Osteoblast (primary cell): ENCODE data around the gene ZNF766. TPM values are rescaled to one million over a fixed set of nuclear protein-coding genes. Genes with fewer than 3 reads are reported as not detected.

Experiments
- DNase-seq: peaks from one replicate; pipeline ENCODE4 v3.0.0; 2011; ENCODE audit warnings: low spot score, mixed read lengths; ENCODE audit not compliant: insufficient read length; ENCODE audit errors: missing footprints
- H2AFZ ChIP-seq: 2 replicates; pipeline ENCODE4 v1.6.0; 2011; ENCODE audit warnings: mild to moderate bottlenecking, low read length
- H3K27ac ChIP-seq: 2 replicates; pipeline ENCODE4 v1.5.1; 2011; ENCODE audit warnings: mild to moderate bottlenecking, low read depth, low read length, moderate library complexity
- H3K27me3 ChIP-seq: 2 replicates; pipeline ENCODE4 v1.6.0; 2012; ENCODE audit warnings: mild to moderate bottlenecking, control low read depth, inconsistent platforms, low read length, moderate library complexity; ENCODE audit not compliant: insufficient read depth
- H3K36me3 ChIP-seq: 2 replicates; pipeline ENCODE4 v1.5.1; 2011; ENCODE audit warnings: mild to moderate bottlenecking, low read length, control low read depth, moderate library complexity; ENCODE audit not compliant: insufficient read depth
- H3K4me1 ChIP-seq: 2 replicates; pipeline ENCODE4 v1.5.1; 2011; ENCODE audit warnings: mild to moderate bottlenecking, low read length, control low read depth, moderate library complexity; ENCODE audit not compliant: insufficient read depth
- H3K4me2 ChIP-seq: 2 replicates; pipeline ENCODE4 v1.6.0; 2011; ENCODE audit warnings: mild to moderate bottlenecking, low read length; ENCODE audit not compliant: insufficient read depth
- H3K4me3 ChIP-seq: fragments of 200-600 bp; sonication (generic); 3 replicates; pipeline ENCODE4 v1.5.1; 2012; ENCODE audit warnings: mild to moderate bottlenecking, low read length, inconsistent platforms; ENCODE audit not compliant: insufficient read depth
- H3K79me2 ChIP-seq: 2 replicates; pipeline ENCODE4 v1.6.0; 2012; ENCODE audit warnings: mild to moderate bottlenecking, low read length, control low read depth, inconsistent platforms; ENCODE audit not compliant: insufficient read depth
- H3K9me3 ChIP-seq: 2 replicates; pipeline ENCODE4 v1.5.1; 2011; ENCODE audit warnings: low read depth, low read length, control low read depth
- H4K20me1 ChIP-seq: 2 replicates; pipeline ENCODE4 v1.6.0; 2012; ENCODE audit warnings: mild to moderate bottlenecking, low read length, control low read depth; ENCODE audit not compliant: insufficient read depth
- total RNA-seq: library from RNA; depleted of rRNA; stranded (reverse); fragments of >200 nt; gene quantifications from 2 replicates; pipeline ENCODE4 v1.2.3, GENCODE V29; 2012
- TF ChIP-seq, protein P1 (sequence below): IDR thresholded peaks from 2 replicates; pipeline ENCODE4 v1.5.1; 2011; ENCODE audit warnings: mild to moderate bottlenecking, low read depth, low read length, moderate library complexity; ENCODE audit errors: extremely low read depth

Gene ZNF766
- total RNA-seq, 1 donor: 11.2 TPM

DNA sequence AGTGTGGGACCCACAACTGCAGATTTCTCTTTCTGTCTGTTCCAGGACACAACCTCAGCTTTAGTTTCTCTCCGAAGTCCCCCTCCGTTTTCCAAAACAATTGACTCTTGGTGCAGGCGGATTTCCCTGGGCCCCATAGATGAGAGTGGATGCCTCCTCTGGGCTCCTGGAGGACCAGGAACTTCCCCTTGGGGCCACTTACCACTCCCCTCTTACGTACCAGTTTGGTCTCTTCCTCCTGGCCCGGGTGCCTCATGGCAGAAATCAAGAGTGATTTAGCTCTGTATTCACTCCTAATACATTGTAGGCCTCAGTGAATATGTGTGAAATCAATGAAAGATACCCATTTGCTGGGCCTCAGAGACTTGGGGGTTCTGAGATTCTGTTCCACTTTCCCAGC is 45.2 kb upstream of the ZNF766 start:
- no peaks in the 10 kb centered on the region for H3K9me3 ChIP-seq
- H2AFZ ChIP-seq: no peak overlapping the region
- no peak overlapping the region for H3K4me3 ChIP-seq
- H3K79me2 ChIP-seq: peaks cover 3% of the 10 kb centered on the region
- H3K4me1 ChIP-seq: no peaks in the 10 kb centered on the region
- H4K20me1 ChIP-seq: peaks cover 16% of the 10 kb centered on the region
- no peak overlapping the region for H3K27ac ChIP-seq
- no peaks in the 10 kb centered on the region for H3K27me3 ChIP-seq
- TF ChIP-seq, protein P1, sequence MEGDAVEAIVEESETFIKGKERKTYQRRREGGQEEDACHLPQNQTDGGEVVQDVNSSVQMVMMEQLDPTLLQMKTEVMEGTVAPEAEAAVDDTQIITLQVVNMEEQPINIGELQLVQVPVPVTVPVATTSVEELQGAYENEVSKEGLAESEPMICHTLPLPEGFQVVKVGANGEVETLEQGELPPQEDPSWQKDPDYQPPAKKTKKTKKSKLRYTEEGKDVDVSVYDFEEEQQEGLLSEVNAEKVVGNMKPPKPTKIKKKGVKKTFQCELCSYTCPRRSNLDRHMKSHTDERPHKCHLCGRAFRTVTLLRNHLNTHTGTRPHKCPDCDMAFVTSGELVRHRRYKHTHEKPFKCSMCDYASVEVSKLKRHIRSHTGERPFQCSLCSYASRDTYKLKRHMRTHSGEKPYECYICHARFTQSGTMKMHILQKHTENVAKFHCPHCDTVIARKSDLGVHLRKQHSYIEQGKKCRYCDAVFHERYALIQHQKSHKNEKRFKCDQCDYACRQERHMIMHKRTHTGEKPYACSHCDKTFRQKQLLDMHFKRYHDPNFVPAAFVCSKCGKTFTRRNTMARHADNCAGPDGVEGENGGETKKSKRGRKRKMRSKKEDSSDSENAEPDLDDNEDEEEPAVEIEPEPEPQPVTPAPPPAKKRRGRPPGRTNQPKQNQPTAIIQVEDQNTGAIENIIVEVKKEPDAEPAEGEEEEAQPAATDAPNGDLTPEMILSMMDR: no peak
- DNase-seq: no peak
- H3K4me2 ChIP-seq: no peak overlapping the region
- H3K36me3 ChIP-seq: peaks cover 92% of the 10 kb centered on the region

DNA sequence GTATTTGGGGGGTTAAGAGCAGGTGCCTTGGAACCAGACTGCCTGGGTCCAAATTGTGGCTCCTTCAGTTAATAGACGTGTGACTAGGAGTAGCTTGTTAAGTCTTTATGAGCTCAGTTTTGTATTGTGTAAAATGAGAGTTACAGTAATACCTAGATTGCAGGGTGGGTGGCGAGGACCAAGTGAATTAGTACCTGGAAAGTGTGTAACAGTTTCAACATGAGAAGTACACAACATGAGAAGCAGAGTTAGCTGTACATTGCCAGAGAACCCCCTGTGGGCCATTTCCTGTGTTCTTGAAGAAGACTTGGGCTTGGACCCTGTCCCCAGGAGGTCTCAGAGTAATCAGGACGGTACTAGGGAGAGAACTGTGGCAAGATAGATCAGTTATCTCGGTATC is 42.7 kb upstream of the ZNF766 start:
- H3K9me3 ChIP-seq: no peaks in the 10 kb centered on the region
- peaks cover 73% of the 10 kb centered on the region for H3K36me3 ChIP-seq
- no peak overlapping the region for H3K27ac ChIP-seq
- H2AFZ ChIP-seq: no peak overlapping the region
- TF ChIP-seq, protein P1: no peak
- H4K20me1 ChIP-seq: peaks cover 3% of the 10 kb centered on the region
- DNase-seq: no peak
- H3K27me3 ChIP-seq: no peaks in the 10 kb centered on the region
- H3K79me2 ChIP-seq: no peaks in the 10 kb centered on the region
- no peak overlapping the region for H3K4me2 ChIP-seq
- H3K4me1 ChIP-seq: no peaks in the 10 kb centered on the region
- no peak overlapping the region for H3K4me3 ChIP-seq

DNA sequence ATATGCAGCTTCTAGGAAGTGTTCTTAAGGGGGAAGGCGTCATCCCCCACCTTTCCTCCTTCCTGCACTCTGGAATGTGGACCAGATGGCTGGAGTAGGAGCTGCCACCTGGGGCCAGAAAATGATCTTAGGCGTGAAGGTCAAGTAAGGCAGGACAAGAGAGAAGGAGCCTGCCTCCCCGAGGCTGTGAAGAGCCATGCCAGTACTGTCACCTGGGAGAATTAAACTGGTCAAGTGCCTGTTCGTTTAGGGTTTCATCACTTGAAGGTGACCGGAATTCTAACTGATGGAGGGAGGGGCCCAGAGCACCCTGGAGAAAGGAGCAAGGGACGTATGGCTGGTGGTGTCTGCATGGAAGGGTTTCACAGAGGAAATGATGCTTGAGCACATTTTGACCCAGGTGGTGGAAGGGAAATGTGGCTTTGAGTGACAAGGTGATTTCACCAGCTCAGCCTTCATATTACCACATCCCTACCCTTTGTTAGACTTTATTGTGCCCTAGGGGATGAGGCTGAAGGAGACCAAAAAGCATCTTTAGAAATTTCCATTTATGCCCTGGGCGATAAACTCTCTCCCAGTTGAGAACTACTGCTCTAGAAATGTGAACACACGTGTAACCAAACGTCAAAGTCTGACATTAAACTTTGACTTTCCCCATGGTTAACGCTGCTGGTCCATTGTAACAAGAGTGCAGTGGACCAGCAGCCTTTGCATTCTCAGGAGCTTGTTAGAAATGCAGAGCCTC is 42.0 kb upstream of the ZNF766 start:
- DNase-seq: no peak
- no peaks in the 10 kb centered on the region for H3K4me1 ChIP-seq
- peaks cover 66% of the 10 kb centered on the region for H3K36me3 ChIP-seq
- H3K27me3 ChIP-seq: no peaks in the 10 kb centered on the region
- H3K27ac ChIP-seq: no peak overlapping the region
- H3K4me3 ChIP-seq: no peak overlapping the region
- H2AFZ ChIP-seq: no peak overlapping the region
- H4K20me1 ChIP-seq: peaks cover 3% of the 10 kb centered on the region
- no peak overlapping the region for H3K4me2 ChIP-seq
- TF ChIP-seq, protein P1: no peak
- no peaks in the 10 kb centered on the region for H3K9me3 ChIP-seq
- no peaks in the 10 kb centered on the region for H3K79me2 ChIP-seq

DNA sequence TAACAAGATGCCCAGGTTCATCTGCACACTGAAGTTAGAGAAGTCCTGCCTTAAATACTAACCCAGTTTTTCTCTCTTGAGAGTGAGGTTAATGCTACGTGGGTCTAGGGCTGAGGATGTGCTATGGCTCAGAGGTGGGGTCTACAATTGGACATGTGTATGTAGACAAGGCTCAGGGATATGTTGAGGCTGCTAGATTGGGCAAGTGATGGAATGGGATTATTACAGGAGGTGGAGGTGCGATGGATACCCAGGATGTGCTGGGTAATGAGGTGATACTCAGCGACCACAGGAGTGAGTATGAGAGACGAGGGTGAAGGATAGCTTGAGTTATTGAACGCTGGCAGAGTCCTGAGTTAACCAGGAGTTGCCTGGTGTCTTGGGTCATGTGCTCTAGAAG is 41.4 kb upstream of the ZNF766 start:
- Histone ChIP-seq H4K20me1 (peaks cover 3% of the 10 kb centered on the region), H3K4me3 (no peak overlapping the region), H3K79me2 (no peaks in the 10 kb centered on the region), H3K4me2 (no peak overlapping the region), H3K27ac (no peak overlapping the region), H3K27me3 (no peaks in the 10 kb centered on the region), H3K36me3 (peaks cover 59% of the 10 kb centered on the region), H3K9me3 (no peaks in the 10 kb centered on the region), H3K4me1 (no peaks in the 10 kb centered on the region), H2AFZ (no peak overlapping the region)
- TF ChIP-seq, protein P1: no peak
- no peak for DNase-seq
